GM19452 (cell line): ENCODE results near the gene STXBP6.

ENCODE experiments used
- ATAC-seq: cut with Tn5 transposase; IDR thresholded peaks from one replicate; pipeline ENCODE4 v1.9.1; 2021; ENCODE audit not compliant: unreplicated experiment

Gene STXBP6

DNA sequence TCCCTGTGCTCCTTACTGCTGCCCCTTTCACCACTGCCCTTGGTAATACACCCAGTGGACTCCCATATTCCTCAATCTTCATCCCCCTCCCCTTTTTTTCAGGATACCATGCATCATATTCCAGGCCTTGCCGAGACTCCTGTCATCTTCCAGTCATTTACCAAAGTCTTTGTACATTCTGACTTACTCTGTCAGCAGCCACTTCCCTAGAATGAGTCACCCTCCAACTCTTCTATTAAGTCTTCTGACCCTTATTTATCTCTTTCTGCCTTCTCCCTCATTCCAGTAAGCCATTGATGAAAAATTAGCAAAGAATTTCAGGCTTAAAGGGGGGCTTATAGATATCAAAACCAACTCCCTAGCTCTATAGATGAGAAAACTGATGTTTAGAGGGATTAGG is 128.0 kb downstream of the STXBP6 start:
- no peak for ATAC-seq

DNA sequence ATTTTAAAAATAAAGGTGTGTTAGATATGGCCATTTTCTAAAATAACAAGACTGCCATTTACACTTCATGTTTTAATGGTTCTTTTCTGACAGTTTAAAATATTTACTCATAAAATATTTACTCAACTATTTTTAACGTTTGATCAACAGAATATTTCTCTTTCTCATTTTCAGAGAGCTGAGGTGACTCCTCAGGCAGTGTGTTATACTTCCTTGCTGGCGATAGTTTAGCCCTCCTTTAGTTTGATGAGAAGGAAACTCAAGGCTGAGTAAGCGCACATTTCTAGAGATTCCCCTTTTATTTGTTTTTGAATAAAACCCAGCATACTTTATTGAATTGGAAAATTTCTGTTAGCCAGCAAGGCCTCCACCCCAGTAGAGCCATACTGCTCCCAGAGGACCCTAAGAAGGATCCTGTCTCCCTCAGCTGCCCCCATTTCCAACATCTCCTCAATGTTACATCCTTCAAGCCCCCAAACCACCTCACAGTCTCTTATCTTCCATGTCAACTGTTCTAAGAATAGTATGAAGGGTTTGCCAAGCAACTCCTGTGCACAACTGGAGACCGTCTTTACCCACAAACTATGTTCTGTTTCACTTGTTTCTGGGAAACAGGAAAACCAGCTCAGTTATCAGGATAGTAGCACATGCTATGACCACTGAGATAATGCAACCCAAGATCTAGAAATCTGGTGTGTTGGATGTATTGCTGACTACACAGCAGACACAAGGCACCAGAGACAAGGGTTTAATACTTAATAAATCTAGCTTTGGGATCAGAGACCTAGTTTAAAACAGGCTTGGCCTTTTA is 129.5 kb downstream of the STXBP6 start:
- ATAC-seq, result no peak

DNA sequence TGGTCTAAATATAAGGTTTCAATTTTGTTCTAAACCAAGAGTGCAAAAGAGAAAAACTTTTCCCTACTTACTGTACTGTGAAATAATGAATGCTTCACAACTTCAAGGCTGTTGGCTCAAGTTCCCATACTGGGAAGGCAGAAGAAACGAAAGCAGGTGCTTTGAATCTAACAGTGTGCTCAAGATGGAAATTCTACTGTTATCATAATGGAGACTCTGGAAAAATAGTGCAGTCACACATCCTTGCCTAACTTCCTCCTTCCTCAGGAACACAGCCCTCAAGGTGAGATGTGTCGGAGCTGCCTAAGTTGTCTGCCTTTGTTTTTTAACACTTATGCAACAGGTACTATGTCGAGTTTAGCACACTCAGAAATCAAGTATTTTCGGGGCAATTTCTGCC is 131.1 kb downstream of the STXBP6 start:
- no peak for ATAC-seq

DNA sequence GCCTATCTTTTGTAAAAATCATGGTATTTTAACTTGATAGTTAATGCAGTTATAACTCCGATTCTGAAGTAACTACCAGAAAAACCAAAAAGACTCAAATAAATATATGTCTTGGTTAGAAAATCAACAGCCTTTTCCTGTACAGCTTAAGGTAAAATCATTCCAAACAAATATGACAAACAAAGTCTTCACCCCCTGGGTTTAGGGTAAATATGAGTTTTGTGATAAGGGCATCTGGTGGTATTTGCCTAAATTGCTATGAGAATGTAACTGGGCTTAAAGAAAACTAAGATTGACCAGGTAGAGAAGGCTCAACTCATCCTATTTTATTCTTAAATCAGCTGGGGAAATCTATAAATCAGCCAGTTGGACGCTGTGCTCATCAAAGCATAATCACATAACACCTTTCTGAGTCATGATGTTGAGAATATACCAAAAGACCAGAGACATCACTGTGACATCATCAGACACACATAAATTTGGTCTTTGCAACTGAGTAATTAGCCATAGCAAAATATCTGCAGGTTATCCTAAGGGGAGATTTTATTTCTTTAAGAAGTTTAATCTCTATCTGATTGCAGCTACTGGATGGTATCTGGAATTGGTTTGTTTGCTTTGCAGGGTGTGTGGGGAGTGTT is 133.9 kb downstream of the STXBP6 start:
- no peak for ATAC-seq

DNA sequence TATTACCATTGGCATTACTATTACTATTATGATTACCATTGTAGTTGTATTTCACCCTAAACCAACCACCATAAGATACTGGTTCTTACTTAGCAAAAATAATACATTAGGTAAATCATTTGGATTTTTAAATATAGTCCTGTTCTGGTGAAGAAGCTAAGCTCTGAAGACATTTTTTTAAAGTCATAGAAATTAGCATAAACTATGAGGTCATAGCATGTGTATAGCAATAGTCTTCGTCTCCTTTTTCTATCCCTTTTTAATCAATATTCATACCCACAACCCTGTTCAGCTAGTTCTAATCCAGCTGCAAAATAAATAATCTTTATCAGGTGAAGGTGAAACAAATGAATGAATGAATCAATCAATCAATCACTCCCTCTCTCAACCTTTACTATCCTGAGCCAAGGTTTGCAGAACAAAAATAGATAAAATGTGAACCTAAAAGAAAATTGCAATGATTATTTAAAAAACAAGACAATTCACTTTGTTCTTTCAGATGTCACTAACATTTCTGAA is 134.5 kb downstream of the STXBP6 start:
- ATAC-seq, result no peak

DNA sequence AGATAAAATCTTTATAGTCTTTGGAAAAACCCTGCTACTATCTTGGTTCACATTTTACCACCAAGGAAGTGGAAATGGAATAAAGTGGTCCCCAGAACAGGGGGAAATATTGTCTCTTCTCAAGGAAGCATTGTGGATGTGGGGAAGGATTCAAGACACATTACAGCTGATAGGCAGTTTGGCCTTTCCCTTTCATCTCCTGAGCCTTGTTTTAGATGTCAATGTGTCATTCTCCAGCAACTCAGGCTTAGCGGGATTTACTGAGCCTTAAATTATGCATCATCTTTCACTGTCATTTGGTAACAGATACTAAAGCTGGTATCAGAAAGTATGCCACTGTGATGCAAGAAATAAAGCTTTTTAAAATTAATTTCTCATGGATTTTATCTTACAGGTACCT is 136.2 kb downstream of the STXBP6 start:
- no peak for ATAC-seq

DNA sequence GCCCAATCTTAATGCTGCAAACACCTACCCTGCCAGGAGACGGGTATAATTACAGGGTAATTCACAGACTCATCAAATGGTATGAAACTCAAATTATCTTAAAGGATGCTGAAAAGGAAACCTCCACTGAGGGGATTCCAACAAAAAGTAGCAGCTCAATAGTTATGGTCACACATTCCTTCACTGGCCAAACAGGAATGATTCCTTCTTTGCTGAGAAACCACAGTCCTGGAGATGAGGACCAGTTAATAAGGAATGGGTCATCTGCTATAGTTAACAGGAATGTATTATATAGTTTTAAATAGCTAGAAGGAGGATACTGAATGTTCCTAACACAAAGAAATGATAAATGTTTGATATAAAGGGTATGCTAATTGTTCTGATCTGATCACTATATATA is 136.9 kb downstream of the STXBP6 start:
- ATAC-seq, result no peak

DNA sequence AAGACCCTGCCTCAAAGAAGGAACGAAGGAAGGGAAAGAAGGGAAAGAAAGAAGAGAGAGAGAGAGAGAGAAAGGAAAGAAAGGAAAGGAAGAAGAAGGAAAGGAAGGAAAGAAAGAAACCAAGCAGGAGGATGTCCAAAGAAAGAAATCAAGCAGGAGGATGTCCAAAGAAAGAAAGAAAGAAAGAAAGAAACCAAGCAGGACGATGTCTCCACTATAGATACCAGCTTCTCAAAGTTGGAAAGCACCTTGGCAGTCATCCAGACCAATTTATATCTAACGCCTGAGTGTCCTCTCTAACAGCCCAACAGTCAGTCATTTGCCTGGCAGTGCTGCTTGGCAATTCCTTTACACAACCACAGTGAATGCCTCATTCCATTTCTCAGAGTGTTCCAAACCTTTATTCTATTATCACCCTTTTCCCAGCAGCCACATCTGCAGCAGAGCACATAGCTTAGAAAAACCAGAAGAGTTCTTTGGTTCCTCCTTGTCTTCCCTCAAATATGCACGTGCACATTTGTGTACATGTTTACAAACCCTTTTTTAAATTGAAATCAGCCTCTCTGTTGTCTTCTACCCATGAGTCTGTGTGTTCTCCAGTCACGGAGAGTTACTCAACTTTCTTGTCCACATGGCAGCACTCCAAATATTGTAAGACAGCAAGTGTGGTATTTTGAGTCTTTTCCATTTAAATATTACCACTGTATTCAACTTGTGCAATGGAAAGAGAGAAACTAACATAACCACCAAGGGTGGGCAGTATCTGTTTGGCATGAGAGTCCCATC is 138.4 kb downstream of the STXBP6 start:
- no peak for ATAC-seq

DNA sequence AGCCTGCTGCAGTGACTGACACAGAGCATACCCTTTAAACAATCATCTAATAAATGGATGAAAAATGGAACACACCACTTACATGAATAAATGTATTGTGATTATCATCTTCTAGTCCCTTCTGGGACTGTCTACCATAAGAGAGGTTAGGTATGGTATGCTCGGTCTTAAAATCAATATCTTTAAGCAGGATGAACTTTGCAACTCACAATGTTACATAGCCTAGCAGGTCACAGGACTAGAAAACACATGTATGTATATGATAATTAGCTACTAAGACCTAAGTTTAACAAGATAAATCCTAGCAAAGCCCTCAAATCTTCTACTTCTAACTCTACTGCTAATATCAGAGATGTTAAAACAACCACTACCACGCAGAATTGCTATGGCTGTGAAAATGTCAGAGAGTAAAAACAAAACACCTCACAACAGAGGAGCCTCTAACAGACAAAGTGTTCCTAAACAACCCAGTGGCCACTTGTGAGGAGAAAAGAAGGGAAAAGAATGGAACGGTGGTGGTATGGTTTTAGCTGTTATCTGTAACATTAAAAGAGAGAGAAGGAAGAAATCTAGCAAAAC is 139.4 kb downstream of the STXBP6 start:
- ATAC-seq, result no peak

DNA sequence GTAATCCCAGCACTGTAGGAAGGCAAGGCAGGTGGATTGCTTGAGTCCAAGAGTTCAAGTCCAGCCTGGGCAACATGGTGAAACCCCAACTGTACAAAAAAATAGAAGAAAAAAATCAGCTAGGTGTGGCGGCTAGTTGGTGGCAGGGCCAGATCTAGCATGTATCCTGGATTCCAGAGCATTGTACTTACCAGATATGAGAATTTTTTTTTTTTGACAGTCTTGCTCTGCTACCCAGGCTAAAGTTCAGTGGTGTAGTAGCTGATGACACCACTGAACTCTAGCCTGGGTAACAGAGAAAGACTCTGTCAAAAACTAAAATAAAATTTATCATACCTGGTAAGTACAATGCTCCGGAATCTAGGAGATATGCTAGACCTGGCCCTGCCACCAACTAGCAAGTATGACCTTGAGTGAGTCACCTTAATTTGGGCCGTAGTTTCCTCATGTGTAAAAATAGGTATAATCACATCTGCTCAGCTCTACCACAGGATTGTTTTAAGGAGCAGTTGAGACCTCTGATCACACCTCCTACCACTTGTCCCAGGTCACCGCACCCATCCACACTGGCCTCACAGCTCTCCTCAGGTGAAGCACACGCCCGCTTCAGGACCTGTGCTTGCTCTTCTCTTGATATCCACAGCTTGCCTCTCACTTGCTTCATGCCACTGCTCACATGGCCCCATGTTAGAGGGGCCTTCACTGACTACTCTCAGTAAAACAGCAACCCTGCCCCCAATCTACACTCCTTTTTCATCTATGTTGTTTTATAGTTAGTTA is 140.2 kb downstream of the STXBP6 start:
- ATAC-seq, result no peak

DNA sequence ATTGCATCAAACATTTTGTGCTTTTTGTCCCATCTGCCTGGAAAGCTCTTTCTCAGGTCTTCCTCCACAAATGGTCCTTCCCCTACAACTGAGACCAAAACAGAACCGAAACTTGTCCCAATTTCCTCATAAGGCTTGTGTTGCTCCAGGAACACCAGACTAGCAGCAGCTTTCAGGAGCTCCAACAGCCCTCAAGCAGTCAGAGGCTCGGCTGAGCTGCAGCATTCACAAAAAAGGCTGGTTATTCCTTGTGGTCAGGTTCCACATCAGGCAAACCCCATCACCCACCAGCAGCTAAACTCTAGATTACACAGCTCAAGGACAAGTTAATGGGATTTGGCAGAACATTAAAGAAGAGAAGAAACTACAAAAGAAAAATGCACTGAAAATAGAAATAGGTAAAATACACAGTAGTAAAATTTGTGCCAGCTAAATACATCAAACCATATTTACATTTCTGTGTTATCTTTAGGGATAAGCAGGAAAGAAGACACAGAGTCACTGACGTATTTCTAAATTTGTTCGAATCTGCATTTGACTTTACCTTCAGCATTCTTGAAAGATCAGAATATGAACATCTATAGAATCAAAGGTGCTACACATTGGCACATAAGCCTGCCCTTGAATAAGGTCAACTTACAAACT is 141.2 kb downstream of the STXBP6 start:
- no peak for ATAC-seq

DNA sequence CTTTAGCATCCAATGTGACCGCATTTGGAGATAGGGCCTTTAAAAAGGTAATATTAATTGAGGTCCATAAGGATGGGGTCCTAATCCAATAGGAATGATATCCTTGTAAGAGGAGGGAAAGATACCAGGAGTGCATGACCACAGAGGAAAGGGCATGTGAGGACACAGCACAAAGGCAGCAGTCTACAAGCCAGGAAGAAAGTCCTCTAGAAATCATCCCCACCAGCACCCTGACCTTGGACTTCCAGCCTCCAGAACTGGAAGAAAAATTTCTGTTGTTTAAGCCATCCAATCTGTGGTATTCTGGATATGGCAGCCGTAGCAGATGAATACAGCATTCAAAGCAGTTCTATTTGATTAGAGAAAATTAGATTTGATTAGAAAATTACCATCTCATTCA is 145.4 kb downstream of the STXBP6 start:
- ATAC-seq, result no peak

DNA sequence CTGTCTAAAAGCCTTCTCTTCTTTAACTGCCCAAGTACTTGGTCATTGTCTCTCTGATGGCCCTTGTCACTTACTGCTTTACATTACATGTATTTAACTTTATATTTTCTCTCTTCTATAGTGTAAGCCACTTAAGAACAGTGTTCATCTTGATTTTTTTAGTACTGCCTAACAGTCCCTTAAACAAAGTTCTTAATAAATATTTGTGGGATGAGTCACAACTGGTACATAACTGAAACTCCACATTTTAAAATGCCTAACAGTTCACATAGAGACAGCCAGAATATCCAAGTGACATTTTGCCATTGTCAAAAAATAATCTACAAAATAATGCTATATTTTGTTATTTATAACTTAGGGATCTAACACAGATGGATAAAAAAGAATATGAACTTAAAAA is 146.6 kb downstream of the STXBP6 start:
- no peak for ATAC-seq

DNA sequence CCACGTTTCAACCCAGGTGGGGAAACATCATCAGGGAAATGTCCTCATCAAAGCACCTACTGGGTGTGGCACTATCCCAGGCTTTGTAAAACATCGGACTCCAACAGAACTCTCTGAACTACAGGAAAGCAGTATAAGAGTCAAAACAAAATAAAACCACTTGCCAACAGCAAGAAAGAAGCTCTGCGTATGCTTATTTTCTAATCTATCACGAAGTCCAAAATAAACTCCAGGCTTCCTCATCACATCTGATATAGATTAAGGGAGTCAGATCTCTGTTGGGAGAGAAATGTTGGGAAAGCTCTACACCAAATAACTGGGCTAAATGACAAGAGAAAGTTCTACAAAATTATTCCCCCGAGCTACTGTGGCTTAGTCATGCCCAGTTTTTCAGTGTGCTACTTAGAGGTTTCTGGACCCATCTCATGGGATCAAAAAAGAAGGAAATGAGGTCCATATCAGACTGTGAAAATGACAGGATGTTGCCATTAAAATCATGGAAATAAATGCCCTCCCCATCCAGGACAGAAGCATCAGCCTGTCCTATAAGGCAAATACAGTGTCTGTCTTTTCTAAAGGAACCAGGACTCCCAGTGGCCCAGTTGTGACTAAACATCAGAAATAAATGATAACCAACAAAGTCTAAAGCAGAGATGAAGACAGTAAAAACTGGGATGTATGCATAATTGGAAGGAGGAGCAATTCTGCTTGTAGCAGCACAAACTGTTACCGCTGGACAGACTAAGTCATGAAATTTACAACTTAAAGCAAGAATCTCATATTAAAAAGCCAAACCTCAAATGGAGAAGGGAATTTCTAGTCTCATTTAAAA is 149.5 kb downstream of the STXBP6 start:
- no peak for ATAC-seq

DNA sequence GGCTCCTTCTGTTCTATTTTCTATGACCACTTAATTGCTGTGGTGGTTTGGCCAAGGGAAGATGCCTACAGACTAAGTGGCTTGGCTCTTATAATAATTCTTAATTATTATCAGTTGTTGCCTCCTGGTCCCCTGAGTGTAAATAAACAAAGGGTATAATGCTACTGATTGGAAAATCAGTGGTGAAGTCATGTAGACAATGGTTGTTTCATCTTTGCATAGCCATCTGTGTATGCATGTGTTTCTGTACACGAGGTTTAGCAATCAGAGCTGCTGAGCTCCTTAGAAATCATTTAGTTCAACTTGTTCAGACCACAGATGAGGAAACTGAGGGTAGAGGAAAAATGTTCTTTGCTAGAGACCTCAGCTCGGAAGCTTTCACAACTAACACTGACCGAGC is 152.2 kb downstream of the STXBP6 start:
- ATAC-seq, result no peak

DNA sequence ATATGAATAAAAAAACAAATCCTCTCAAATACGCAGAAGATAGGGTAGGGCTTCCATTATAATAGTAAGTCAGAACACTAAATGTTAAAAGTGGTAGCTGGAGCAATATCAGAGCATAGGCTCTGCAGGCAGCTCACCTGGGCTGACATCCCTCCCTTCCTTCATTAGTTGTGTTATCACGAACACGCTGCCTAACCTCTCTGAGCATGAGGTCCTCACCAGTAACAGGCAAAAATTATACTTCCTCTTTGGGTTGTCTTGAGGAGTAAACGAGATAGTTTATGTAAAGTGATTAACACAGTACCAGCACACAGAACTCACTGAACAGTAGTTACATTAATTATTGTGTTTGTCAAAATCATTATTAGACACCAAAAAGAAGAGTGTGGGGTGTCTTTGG is 154.3 kb downstream of the STXBP6 start:
- no peak for ATAC-seq

DNA sequence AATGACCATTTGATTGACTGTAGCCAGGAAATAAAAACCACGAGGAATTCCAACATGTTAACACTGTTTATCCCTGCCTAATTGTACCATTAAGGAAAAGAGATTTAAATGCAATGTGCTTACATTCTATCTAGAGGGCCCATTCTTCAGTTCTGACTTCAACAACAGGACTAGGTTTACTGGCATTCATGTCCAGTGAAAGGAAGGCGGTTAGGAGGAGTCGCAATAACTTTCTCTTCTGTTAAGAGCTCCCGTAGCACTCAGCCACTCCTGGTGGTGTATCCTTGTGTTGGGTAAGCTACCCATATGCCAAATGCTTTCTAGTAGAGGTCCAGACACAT is 154.7 kb downstream of the STXBP6 start:
- no peak for ATAC-seq

DNA sequence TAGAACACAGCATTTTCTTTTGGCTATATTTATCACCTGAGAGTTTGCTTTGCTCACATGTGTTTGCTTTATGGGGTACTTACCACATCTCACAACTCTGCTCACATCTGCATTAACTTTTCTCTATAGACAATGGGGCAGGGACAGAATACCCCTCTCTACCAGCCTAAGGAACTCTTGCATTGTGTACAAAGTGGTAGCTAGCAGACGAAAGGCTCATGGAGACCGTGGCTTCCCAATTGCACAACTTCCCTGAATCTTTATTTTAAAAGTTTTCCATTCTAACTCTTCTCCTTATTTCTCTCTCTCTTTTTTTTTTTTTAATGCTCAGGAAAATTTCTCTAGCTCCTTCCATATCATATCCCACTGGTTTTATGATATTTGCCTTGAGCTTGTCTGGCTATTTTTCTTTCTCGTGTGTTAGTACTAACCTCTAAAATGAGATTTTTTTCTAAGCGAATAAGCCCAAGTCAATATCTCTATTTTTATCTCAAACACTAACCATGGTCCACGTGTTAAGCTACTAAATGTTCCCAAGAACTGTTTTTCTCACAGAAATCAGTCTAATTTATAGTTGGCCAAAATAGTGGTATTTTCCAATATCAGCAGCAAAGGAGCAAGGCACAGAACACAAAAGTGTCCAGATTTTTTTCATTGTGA is 155.2 kb downstream of the STXBP6 start:
- no peak for ATAC-seq

DNA sequence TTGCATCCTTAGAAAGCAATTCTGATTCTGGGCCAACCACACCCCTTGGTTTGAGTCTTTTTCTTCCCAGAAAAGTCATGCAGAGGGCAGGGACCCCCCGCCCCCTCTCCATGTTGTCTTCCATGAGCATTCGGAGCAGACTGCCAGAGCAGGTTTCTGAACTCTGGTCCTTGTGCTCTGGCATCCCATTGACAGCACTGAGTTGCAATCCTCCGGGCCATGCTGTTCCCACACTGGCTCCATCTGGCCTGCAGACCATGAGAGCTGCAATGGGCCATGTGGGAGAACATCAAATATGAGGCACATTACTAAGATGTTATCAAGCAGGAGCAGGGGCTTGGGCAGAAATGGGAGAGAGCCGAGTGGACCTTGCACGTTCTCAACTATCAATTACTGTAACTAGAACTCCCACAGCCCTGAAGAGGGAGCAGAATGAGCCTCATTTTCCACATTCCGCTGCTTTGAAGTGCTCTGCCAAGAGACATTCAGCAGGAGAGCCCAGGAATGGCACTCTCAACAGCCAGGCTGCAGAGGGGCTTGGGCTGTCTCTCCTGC is 157.4 kb downstream of the STXBP6 start:
- no peak for ATAC-seq
